ENCODE results near the gene TAAR1. TPM values are rescaled to one million over a fixed set of nuclear protein-coding genes. Genes with fewer than 3 reads are reported as not detected.

Gene TAAR1
- total RNA-seq, 4 donors from 2014 or later, result not detected

- TF ChIP-seq CTCF (IDR thresholded peaks at IDR 0.05) (no peak), EP300 (IDR thresholded peaks at IDR 0.05) (no peak), POLR2A (IDR thresholded peaks at IDR 0.05) (no peak)
- no peak for DNase-seq (ENCODE audit: low spot score in 2 of 2)
- 78 to 82% methylated on average over 1 of the region's 1 CpG for WGBS, 2 donors
- H3K27ac ChIP-seq, result no peak overlapping the region
- H3K4me1 ChIP-seq, result no peaks in the 10 kb centered on the region
- no peaks in the 10 kb centered on the region for H3K9me3 ChIP-seq
- no peak overlapping the region for H3K4me3 ChIP-seq
- no peaks in the 10 kb centered on the region for H3K27me3 ChIP-seq
- H3K36me3 ChIP-seq, result no peaks in the 10 kb centered on the region
Measured at GRCh38 chr6:132663661-132664060, 4.7 kb upstream of the TAAR1 start.

GRCh38 chr6:132661906-132662305, 2.9 kb upstream of the TAAR1 start:
- Histone ChIP-seq H3K9me3 (no peaks in the 10 kb centered on the region), H3K4me3 (no peak overlapping the region), H3K4me1 (no peaks in the 10 kb centered on the region), H3K36me3 (no peaks in the 10 kb centered on the region), H3K27me3 (no peaks in the 10 kb centered on the region), H3K27ac (no peak overlapping the region)
- no peak for TF ChIP-seq CTCF (IDR thresholded peaks at IDR 0.05)
- TF ChIP-seq POLR2A (IDR thresholded peaks at IDR 0.05), result no peak
- TF ChIP-seq EP300 (IDR thresholded peaks at IDR 0.05), result no peak
- WGBS, 2 donors, result 47 to 52% methylated on average over 4 of the region's 4 CpGs
- no peak for DNase-seq (ENCODE audit: low spot score in 2 of 2)

DNA sequence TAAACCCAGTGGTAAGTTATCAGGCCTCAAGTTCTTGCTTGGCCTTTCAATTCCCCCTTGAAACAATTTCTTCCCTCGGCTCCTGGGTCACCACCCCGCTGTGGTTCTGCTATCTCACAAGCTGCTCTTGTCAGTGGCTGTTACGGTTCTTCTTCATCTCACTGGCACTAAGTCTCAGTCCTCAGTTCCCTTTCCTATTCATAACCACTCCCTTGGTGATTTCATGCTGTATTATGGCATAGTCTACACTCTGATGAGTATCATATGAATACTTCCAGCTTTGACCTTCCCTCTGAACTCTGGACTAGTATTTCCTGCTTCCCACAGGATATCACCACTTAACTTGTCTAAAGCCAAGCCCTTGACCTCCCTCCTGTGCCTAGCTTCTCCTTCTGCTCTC, 7.9 kb downstream of the TAAR1 start:
- Histone ChIP-seq H3K4me3 (no peak overlapping the region), H3K27me3 (no peaks in the 10 kb centered on the region), H3K27ac (no peak overlapping the region), H3K9me3 (no peaks in the 10 kb centered on the region), H3K36me3 (no peaks in the 10 kb centered on the region), H3K4me1 (peaks cover 0 to 4% (median 0%) of the 10 kb centered on the region in 4 donors)
- no peak for DNase-seq (ENCODE audit: low spot score in 2 of 2)
- TF ChIP-seq EP300 (IDR thresholded peaks at IDR 0.05) (no peak), CTCF (IDR thresholded peaks at IDR 0.05) (no peak), POLR2A (IDR thresholded peaks at IDR 0.05) (no peak)
- 63 to 72% methylated on average over 3 of the region's 3 CpGs for WGBS, 2 donors

DNA sequence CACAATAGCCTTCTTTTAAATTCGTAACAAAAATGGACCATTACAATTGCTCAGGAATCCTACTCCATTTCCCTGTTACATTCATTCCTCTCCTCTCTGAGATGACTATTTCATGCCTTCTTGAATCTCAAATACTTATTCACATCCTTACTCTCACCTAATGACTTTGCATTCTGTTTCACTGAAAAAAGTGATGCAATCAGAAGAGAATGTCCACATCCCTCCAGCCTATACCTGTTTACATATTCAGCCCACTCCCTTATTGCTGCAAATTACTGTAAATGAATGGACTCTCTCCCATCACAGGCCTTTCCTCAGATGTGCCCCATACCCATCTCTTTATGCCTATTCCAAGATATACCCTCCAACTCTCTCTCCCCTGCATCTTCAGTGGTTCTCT, 8.6 kb downstream of the TAAR1 start:
- TF ChIP-seq POLR2A (IDR thresholded peaks at IDR 0.05) (no peak), EP300 (IDR thresholded peaks at IDR 0.05) (no peak), CTCF (IDR thresholded peaks at IDR 0.05) (no peak)
- Histone ChIP-seq H3K27me3 (no peaks in the 10 kb centered on the region), H3K4me3 (no peak overlapping the region), H3K27ac (no peak overlapping the region), H3K9me3 (no peaks in the 10 kb centered on the region), H3K4me1 (peaks cover 0 to 4% (median 0%) of the 10 kb centered on the region in 4 donors), H3K36me3 (no peaks in the 10 kb centered on the region)
- no peak for DNase-seq (ENCODE audit: low spot score in 2 of 2)
- WGBS, 2 donors, result 47 to 60% methylated on average over 1 of the region's 1 CpG

DNA sequence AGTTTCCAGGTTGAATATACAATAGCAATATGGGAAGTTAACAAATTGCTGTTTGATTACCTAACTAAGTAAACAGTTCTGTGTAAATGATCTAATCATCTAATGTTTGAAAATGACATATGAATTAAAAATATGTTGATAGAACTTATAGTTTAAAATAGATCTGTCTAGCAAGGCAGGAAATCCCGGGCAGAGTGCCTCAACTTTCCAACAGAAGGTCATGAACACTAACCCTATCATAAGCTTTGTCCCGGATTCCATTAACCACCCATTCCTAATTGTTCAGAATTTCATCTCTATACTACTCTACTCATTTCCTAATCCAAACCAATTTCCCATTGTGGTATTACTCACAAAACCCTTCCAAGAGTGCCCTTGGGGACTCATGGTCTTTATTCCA, 10.2 kb downstream of the TAAR1 start:
- H3K4me3 ChIP-seq, result no peak overlapping the region
- no peak for TF ChIP-seq CTCF (IDR thresholded peaks at IDR 0.05)
- no peak for TF ChIP-seq EP300 (IDR thresholded peaks at IDR 0.05)
- no peak for TF ChIP-seq POLR2A (IDR thresholded peaks at IDR 0.05)
- no peak overlapping the region for H3K27ac ChIP-seq
- DNase-seq (ENCODE audit: low spot score in 2 of 2), result no peak
- WGBS, 2 donors, result 42 to 58% methylated on average over 2 of the region's 2 CpGs
- no peaks in the 10 kb centered on the region for H3K9me3 ChIP-seq
- no peaks in the 10 kb centered on the region for H3K27me3 ChIP-seq
- no peaks in the 10 kb centered on the region for H3K36me3 ChIP-seq
- peaks cover 0 to 4% (median 0%) of the 10 kb centered on the region in 4 donors for H3K4me1 ChIP-seq

All from tibial nerve (tissue), 4 donors.